Measurements from ENCODE around the gene HRH1. TPM values are rescaled to one million over a fixed set of nuclear protein-coding genes. Genes with fewer than 3 reads are reported as not detected.

The HRH1 gene
- total RNA-seq, 1 donor, result 9.8 TPM

Small RNAs within 50 kb of the gene (small RNA-seq; reads per million reads assigned to genes)
- gene AC083855.1, result not detected

Other genes with a start within 250 kb of the HRH1 start
- gene SLC6A1, start 161.7 kb upstream of the HRH1 start, total RNA-seq, result not detected in 2 replicates
- 83.7 and 93.4 TPM in 2 replicates for gene ATG7, start 117.9 kb downstream of the HRH1 start, total RNA-seq

Measured in osteoblast (primary cell).